ENCODE results near the gene PKDCC.

Gene PKDCC

GRCh38 chr2:42099438-42100173 is 51.8 kb downstream of the PKDCC start:
- H3K27me3 Mint-ChIP-seq, result no peaks in the 10 kb centered on the region
- no peak for DNase-seq
- no peak overlapping the region for H3K27ac Mint-ChIP-seq
- no peak for ATAC-seq
- H3K4me3 Mint-ChIP-seq, result no peak overlapping the region
- H3K9me3 Mint-ChIP-seq, result peaks cover 12 to 15% of the 10 kb centered on the region in 2 donors
- H3K4me1 Mint-ChIP-seq, result peaks cover 45% of the 10 kb centered on the region

- peaks cover 12 to 15% of the 10 kb centered on the region in 2 donors for H3K9me3 Mint-ChIP-seq
- H3K27ac Mint-ChIP-seq, result peak overlapping the region; percentile 52 to 55
- DNase-seq (no peak), ATAC-seq (no peak)
- no peaks in the 10 kb centered on the region for H3K27me3 Mint-ChIP-seq
- H3K4me1 Mint-ChIP-seq, result peaks cover 45% of the 10 kb centered on the region
- H3K4me3 Mint-ChIP-seq, result peak overlapping the region; percentile 18 to 33
Observed at GRCh38 chr2:42100683-42101205, 52.9 kb downstream of the PKDCC start.

GRCh38 chr2:42101206-42102023 is 53.6 kb downstream of the PKDCC start:
- H3K4me1 Mint-ChIP-seq, result peaks cover 45% of the 10 kb centered on the region
- peak; percentile 42 to 54 for DNase-seq
- peaks cover 12 to 15% of the 10 kb centered on the region in 2 donors for H3K9me3 Mint-ChIP-seq
- peak overlapping the region; percentile 96 to 97 for H3K27ac Mint-ChIP-seq
- no peaks in the 10 kb centered on the region for H3K27me3 Mint-ChIP-seq
- peak overlapping the region; percentile 80 to 84 for H3K4me3 Mint-ChIP-seq
- ATAC-seq, result peak; percentile 8

DNA sequence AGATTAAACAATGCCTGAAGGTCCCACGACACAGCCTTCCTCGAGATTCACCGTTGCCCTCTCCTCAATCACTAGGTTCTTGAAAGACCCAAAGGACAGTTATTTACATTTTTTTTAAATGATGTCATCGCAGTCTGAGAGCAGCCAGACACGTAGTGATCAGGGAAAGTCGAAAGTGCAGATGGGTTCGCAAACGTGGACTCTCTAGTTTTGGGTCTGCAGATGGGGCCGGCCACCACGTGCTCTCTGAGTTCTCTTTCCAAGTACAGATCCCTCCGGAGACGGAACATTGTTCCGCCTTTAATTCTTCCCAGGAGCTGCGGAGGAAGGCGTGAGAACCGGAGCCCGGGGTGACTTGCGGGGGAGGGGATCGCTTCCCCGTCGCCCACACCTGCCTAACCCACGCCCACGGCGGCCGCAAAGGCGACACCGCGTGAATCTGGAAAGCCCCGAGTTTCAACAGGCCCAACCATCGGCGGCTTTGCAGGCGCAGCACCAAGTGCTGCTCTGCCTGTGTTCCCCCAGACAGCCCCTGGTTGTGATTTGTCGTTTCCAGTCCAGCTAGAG is 54.3 kb downstream of the PKDCC start:
- peaks cover 45% of the 10 kb centered on the region for H3K4me1 Mint-ChIP-seq
- ATAC-seq (peak; percentile 77), DNase-seq (peak; percentile 83 to 92)
- peak overlapping the region; percentile 96 to 97 for H3K27ac Mint-ChIP-seq
- H3K27me3 Mint-ChIP-seq, result no peaks in the 10 kb centered on the region
- peaks cover 12 to 15% of the 10 kb centered on the region in 2 donors for H3K9me3 Mint-ChIP-seq
- peak overlapping the region; percentile 80 to 84 for H3K4me3 Mint-ChIP-seq

DNA sequence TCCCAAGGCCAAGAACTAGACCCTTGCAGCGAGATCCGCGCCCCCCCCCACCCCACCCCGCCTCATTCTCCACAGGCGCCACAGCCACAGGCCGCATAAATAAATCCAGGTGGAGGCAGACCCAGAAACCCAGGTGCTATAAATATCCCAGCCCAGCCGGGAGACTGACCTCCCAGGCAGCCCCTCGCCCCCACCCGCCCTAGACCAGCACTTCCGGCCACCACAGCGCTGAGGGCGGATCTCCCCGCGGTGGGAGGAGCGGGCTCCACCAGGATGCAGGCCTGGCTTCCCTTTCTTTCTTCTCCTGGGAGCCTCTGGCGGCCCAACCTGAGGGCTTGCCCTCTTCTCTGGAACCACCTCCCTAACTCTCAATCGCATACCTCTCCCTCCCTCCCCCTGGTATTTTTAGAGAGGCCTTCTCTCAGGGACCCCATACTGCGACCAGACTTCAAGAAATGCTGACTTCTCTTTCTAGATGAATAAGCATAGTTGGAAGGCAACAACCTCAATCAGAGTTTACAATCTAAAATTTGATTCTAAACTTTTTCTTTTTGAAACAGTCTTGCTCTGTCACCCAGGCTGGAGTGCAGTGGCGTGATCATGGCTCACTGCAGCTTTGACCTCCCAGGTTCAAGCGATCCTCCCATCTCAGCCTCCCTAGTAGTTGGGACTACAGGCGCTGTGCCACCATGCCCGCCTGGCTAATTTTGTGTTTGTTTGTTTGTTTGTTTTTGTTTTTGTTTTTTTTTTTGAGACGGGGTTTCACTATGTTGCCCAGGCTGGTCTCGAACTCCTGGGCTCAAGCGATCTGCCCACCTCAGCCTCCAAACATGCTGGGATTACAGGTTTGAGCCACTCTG is 55.0 kb downstream of the PKDCC start:
- peak in 1 of 2 donors; percentile 37 for DNase-seq
- H3K27me3 Mint-ChIP-seq, result no peaks in the 10 kb centered on the region

GRCh38 chr2:42103829-42104228 is 56.0 kb downstream of the PKDCC start:
- H3K4me1 Mint-ChIP-seq, result peaks cover 39% of the 10 kb centered on the region
- H3K4me3 Mint-ChIP-seq, result no peak overlapping the region
- no peaks in the 10 kb centered on the region for H3K27me3 Mint-ChIP-seq
- H3K9me3 Mint-ChIP-seq, result peaks cover 12 to 15% of the 10 kb centered on the region in 2 donors
- ATAC-seq (no peak), DNase-seq (no peak)
- peak overlapping the region; percentile 42 to 80 for H3K27ac Mint-ChIP-seq

More for the DNA sequence above, 55.0 kb downstream of the PKDCC start:
- H3K9me3 Mint-ChIP-seq, result peaks cover 12 to 15% of the 10 kb centered on the region in 2 donors
- peak overlapping the region; percentile 80 to 84 for H3K4me3 Mint-ChIP-seq
- H3K27ac Mint-ChIP-seq, result peak overlapping the region; percentile 96 to 97
- peaks cover 45% of the 10 kb centered on the region for H3K4me1 Mint-ChIP-seq
- ATAC-seq, result peak; percentile 1

DNA sequence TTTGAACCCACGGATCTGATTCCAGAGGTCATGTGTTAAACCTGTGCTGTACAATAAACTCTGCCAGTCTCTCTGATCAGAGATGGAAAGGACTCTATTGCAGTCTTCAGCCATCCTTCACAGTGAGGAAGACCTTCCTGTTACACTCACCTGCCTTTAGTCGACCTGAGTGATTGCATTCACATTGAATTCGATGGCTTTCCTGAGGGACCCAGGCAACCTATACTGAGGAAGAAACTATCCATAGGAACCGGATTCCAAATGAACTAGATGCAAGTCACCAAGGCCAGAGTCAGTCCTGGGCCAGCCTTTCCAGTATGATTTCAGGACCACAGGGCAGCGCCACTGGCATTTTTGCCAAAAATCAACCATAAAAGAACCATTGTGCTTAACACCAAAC is 56.8 kb downstream of the PKDCC start:
- Mint-ChIP-seq H3K27me3 (no peaks in the 10 kb centered on the region), H3K9me3 (peaks cover 11 to 13% of the 10 kb centered on the region in 2 donors), H3K4me1 (peaks cover 32% of the 10 kb centered on the region), H3K4me3 (peak overlapping the region in 1 of 2 donors; percentile 7), H3K27ac (peak overlapping the region; percentile 14 to 80)
- ATAC-seq (no peak), DNase-seq (no peak)

GRCh38 chr2:42105330-42106256 is 57.8 kb downstream of the PKDCC start:
- Mint-ChIP-seq H3K27me3 (no peaks in the 10 kb centered on the region), H3K9me3 (peaks cover 2 to 3% of the 10 kb centered on the region in 2 donors), H3K4me1 (peaks cover 22% of the 10 kb centered on the region), H3K27ac (peak overlapping the region in 1 of 2 donors; percentile 50), H3K4me3 (no peak overlapping the region)
- ATAC-seq, result peak; percentile 76
- peak; percentile 65 to 84 for DNase-seq

GRCh38 chr2:42106257-42106816 is 58.5 kb downstream of the PKDCC start:
- no peaks in the 10 kb centered on the region for H3K9me3 Mint-ChIP-seq
- H3K27ac Mint-ChIP-seq, result peak overlapping the region in 1 of 2 donors; percentile 50
- no peak for ATAC-seq
- H3K4me1 Mint-ChIP-seq, result peaks cover 19% of the 10 kb centered on the region
- H3K27me3 Mint-ChIP-seq, result no peaks in the 10 kb centered on the region
- no peak for DNase-seq
- H3K4me3 Mint-ChIP-seq, result no peak overlapping the region

- no peak for ATAC-seq
- Mint-ChIP-seq H3K27me3 (no peaks in the 10 kb centered on the region), H3K4me3 (no peak overlapping the region), H3K9me3 (no peaks in the 10 kb centered on the region), H3K27ac (no peak overlapping the region), H3K4me1 (peaks cover 10% of the 10 kb centered on the region)
- no peak for DNase-seq
Observed at GRCh38 chr2:42107249-42108042, 59.6 kb downstream of the PKDCC start.

Data from stimulated activated naive CD8-positive, alpha-beta T cell treated with anti-CD3 and anti-CD28 coated beads, Interleukin-15, amount 100 ng/mL, for 72 hours (primary cell).